Pericardium fibroblast (primary cell): ENCODE results near the gene ANXA6. TPM values are rescaled to one million over a fixed set of nuclear protein-coding genes. Genes with fewer than 3 reads are reported as not detected.

Experiments used
- total RNA-seq: library from RNA; depleted of rRNA; stranded (reverse); fragments of >200 nt; gene quantifications from 2 replicates; pipeline ENCODE4 v1.2.3, GENCODE V29; 2015

ANXA6 gene
- total RNA-seq: 329 and 341 TPM in 2 replicates

DNA sequence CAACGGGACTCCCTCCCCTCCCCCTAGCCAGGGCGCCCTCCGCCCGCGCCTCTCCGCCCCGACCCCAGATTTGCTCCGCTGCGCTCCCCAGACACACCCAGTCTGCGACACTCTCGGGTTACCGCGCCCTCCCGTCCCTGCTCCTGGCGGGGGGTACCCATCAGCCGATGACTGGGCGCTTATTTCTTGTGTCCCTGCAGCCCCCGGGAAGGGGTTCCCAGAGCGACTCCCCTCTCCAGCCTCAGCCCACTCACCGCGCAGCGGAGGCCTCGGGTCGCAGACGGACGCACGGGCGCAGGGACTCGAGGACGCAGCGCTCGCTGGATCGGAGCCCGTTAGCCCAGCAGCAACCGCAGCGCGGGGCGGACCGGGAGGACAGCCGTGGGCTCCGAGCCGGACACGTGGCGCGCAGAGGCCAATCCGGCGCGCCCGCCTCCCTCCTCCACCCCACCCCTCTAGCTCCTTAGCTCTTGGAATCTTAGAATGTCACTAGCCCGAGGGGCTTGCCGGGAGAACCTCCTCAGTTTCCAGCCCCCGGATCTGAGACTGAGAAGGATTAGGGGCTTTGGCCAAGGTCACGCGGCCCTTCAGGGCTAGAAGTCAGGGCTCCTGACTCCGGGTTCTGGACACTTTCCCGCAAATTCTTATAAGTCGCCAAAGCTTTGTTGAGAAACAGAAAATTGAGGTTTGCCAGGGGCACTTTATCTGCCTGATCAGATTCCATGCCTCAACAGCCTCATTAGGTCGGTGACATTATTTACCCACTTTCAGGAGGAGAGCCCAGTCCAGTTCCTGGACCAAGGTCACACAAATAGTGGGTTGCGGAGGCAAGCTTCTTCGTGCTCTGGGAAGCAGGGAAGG lies at the start of gene ANXA6:
Gene ANXA6, minus strand, starts transcription at position 354 of the 861 bp plus-strand sequence. CDS start 9,878 bp downstream, outside the sequence.

DNA sequence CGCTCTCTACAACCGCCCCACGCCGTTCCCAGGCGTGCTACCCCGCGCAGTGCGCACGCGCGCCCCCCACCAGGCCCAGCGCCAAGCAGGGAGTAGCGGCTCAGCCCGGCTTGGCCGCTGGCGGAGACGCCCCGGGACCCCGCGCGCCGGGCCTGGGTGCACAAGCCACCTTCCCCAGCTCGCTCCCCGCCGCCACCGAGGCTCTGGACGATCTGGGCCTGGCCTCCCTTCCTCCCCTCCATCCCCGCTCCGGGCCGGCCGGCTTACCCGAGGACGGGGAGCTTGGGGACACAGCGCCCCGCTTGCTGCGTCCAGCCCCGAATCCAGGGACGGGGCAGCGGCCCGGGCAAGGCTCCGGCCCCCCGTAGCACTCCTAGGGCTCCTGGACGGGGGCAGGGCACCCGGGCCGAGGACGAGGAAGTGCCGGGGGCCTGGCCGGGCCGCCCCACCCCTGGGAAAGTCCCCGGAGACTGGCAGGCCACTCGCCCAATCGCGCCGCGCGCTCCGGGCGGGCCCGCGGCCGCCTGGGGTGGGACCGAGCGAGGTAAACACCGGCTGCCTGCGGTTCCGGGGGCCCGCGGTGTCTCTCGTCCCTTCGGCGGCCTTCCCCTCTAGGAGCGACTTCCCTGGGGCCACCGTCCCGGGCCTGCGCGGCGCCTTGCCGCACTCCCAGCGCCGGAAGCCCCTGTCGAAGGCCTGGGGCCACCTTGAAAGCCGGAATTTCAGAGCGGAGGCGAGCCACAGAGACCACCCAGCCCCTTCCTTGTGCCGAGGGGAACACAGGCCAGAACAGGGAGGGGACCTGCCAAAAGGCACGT lies 76.8 kb downstream of the ANXA6 start, which contains the start of gene TNIP1:
Gene TNIP1, minus strand, starts transcription at position 422 of the 818 bp plus-strand sequence. CDS start 15,939 bp downstream, outside the sequence.

Other genes starting within 250 kb of the ANXA6 start
- 106 and 133 TPM in 2 replicates for gene GPX3, start 137.2 kb downstream of the ANXA6 start, total RNA-seq
- gene TNIP1, start 76.7 kb downstream of the ANXA6 start, total RNA-seq: 52.5 and 55.9 TPM in 2 replicates
- 6.8 and 12.9 TPM in 2 replicates for gene CCDC69, start 66.3 kb upstream of the ANXA6 start, total RNA-seq
- gene GM2A, start 95.4 kb upstream of the ANXA6 start, total RNA-seq: 31.9 and 38.0 TPM in 2 replicates
- gene SLC36A3, start 146.0 kb upstream of the ANXA6 start, total RNA-seq: not detected in 2 replicates
- gene SLC36A2, start 189.8 kb upstream of the ANXA6 start, total RNA-seq: not detected in 2 replicates